ENCODE measurements around the gene KDM4B.

DNA sequence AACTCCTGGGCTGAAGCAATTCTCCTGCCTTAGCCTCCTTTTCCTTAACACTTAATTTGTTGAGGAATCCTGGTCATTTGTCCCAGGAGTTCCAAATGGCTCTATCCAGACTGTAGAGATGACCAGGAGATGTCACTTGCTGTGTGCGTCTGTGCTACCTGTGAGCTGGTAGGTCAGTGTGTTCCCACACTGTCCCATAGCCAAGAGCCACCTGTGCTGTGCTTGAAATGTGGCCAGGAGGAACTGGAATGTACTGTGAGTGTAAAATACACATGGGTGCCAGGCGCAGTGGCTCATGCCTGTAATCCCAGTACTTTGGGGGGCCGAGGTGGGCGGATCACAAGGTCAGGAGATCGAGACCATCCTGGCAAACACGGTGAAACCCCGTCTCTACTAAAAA lies 29.4 kb upstream of the KDM4B start:
- TF ChIP-seq, protein P1, sequence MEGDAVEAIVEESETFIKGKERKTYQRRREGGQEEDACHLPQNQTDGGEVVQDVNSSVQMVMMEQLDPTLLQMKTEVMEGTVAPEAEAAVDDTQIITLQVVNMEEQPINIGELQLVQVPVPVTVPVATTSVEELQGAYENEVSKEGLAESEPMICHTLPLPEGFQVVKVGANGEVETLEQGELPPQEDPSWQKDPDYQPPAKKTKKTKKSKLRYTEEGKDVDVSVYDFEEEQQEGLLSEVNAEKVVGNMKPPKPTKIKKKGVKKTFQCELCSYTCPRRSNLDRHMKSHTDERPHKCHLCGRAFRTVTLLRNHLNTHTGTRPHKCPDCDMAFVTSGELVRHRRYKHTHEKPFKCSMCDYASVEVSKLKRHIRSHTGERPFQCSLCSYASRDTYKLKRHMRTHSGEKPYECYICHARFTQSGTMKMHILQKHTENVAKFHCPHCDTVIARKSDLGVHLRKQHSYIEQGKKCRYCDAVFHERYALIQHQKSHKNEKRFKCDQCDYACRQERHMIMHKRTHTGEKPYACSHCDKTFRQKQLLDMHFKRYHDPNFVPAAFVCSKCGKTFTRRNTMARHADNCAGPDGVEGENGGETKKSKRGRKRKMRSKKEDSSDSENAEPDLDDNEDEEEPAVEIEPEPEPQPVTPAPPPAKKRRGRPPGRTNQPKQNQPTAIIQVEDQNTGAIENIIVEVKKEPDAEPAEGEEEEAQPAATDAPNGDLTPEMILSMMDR (IDR thresholded peaks at IDR 0.05): no peak
- no peak for TF ChIP-seq POLR2A (IDR thresholded peaks at IDR 0.05)
